Stimulated activated CD4-positive, alpha-beta T cell treated with anti-CD3 and anti-CD28 coated beads, Interleukin-2, amount 100 ng/mL, for 48 hours (primary cell): ENCODE results near the gene MRPL39.

Experiments
- DNase-seq, 2 donors: peaks; one replicate each; pipeline ENCODE4 v3.0.0-alpha.2; 2020

The MRPL39 gene

GRCh38 chr21:25566645-25567044 lies 40.6 kb downstream of the MRPL39 start:
- DNase-seq, result no peak

DNA sequence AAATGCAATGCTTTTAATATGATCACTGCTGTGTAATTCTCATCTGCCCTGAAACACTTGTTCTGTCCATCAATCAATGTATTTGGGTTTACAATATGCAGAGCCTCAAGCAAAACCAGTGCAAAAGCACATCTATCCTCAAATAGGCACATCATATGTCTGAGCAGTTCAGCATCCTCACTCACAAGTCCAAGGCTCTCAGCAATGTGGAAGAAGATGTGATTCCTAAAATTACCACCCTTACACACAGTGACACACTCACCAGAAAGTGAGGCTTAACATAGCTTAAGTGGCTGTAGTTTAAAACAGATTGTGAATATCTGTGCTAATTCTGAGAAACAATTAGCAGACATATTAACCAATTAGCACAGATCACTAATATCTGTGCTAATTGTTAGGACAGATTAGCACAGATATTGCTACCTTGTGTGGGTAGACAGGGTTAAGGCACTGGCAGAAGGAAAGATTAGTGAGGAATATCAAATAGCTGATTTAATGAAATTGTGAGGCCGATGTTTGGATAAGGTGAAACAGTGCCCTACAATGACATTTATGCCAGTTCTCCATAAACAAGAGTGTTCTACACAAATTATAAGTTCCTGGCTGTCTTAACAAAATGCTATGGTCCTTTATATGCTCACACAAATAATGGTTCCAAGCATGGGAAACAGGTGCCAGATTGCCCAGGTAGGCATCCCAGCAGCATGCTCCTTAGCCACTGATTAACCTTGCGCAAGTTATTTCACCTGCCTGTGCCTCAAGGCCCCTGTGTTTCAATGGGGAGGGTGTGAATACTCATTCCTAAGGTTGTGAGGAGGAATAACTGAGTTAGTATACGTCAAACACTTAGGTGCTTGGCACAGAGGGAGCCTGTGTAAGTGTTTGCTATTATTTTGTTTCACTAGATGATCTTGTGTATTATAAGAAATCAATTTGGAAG lies 41.7 kb downstream of the MRPL39 start:
- DNase-seq, result no peak

DNA sequence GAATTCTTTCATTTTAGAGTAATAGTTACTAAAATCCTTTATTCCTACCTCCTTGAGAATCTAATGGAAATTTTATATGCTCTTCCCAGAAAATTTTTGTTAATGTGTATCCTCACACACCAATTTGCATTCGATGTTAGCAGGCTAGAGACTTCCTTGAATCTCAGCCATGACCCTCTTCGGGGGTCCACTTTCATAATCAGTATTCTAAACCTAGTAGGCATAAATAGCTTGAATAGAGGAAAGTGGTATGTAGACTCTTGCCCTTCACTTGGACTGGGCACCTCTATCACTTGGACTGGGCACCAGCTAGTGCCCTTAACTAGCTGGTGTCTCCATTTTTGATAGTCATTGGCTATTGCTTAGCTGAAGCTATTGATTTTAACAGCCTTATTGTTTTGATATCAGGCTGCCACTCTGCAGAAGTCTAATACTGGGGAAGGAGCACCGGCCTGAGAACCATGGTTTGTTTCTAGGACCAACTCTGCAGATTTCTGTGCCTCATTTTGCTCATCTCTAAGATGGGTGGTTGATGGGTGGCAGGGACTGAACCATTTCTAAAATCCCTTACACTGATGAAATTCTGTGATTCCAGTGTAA lies 42.8 kb downstream of the MRPL39 start:
- no peak for DNase-seq

- no peak for DNase-seq
Measured at GRCh38 chr21:25563361-25564116, 43.7 kb downstream of the MRPL39 start.

DNA sequence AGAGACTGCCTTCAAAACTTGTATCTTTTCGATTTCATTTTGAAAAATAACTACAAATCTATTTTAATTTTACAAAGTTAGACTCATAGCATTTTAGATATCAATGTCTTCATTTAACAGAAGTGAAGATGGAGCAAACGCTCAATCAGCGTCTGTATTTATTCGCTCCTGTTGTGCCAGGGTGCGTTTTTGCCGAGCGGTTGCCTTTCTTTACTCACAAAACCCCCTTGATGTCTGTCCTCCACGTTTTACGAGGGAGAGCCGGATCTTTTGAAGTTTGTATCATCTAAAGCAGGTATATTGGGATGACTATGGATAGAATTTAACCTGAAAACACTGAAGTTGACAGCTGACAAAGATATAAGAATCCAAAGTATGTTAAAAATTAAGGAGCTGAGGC lies 44.6 kb downstream of the MRPL39 start:
- DNase-seq, result no peak

GRCh38 chr21:25561668-25562641 lies 45.3 kb downstream of the MRPL39 start:
- DNase-seq, result peak; percentile 79 to 84

GRCh38 chr21:25560891-25561290 lies 46.4 kb downstream of the MRPL39 start:
- no peak for DNase-seq

DNA sequence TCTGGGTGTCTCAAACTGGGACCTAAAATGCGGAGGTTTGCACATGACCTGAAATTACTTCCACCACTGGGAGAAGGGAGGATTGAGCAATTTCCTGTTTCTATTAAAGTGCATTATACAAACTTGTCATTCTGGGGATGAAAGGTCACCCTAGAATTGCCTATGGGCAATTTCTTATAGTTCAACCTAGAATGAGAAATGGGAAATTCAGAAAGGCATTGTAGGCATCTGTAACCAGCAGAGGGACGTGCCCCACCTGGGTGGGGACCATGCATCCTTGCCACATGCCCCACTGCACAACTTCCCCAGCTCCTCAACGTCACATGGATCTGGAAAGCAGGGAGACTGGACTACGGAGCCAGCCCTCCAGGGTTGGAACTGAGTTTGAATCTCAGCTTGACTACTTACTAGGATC lies 47.0 kb downstream of the MRPL39 start:
- no peak for DNase-seq

- DNase-seq, result no peak
Measured at GRCh38 chr21:25559746-25560145, 47.5 kb downstream of the MRPL39 start.

DNA sequence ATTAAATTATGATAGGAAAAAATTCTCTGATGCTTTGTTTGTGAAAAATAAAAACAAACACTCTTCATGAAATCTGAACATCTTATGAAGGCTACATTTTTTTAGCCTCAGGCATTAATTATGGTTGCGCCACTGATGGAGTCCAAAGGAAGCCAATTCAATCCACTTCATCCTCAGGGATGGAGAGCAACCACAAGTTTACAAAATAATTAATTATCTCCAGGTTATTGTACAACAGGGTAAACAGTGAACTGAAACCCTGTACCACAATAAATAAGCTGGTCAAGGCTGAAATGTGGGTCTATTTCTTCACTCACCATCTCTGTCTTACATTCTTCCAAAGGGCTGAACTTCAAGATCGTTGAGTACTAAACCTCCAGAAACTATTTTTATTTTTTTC lies 49.2 kb downstream of the MRPL39 start:
- no peak for DNase-seq

GRCh38 chr21:25557180-25557579 lies 50.1 kb downstream of the MRPL39 start:
- DNase-seq, result no peak

DNA sequence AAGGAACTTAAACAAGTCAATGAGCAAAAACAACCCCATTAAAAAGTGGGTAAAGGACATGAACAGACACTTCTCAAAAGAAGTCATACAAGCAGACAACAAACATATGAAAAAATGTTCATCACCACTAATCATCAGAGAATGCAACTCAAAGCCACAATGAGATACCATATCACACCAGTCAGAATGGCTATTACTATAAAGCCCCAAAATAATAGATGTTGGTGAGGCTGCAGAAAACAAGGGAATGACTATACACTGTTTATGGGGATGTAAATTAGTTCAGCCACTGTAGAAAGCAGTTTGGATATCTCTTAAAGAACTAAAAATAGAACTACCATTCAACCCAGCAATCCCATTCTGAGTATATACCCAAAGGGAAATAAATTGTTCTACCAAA lies 51.2 kb downstream of the MRPL39 start:
- no peak for DNase-seq

DNA sequence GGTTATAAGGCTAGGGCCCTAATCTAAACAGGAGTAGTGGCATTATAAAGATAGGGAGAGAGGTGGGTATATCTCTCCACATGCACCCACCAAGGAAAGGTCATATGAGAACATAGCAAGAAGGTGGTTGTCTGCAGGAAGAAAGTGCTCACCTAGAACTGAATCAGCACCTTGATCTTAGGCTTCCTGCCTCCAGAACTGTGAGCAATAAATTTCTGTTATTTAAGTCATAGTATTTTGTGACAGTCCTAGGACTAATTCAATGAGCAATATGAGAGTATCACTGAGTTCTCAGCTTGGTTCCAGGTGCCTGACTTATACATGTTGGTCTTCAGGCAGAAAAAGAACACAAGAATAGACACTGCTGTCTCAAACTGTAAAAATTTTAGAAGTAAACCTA lies 51.8 kb downstream of the MRPL39 start:
- DNase-seq, result no peak

DNA sequence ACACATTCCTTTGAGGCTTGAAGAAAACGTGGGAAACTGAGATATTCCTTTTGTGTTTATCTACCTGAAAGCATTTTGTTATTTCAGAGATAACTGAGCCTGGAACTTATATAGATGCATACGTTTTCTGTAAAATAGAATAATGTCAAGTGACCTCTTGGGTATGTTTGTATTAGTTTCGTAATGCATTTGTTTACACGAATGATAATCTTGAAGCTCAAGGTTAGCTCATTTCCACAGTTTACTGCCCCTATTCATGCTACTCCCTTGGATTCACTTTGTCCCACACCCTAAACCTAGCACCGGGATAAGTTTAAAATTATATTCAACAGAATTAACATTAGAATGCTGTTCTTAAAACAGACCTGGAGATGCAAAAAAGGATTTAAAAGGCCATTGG lies 54.4 kb downstream of the MRPL39 start:
- no peak for DNase-seq

DNA sequence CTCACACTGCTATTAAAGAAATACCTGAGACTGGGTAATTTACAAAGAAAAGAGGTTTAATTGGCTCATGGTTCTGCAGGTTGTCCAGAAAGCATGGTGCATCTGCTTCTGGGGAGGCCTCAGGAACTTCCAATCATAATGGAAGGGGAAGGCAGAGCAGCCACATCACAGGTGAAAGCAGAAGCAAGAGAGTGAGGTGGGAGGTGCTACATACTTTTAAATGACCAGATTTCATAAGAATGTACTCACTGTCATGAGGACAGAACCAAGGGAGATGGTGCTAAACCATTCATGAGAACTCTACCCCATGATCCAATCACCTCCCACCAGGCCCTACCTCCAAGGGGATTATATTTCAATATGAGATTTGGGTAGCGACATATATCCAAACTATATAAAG lies 55.7 kb downstream of the MRPL39 start:
- DNase-seq, result no peak

- DNase-seq, result no peak
Measured at GRCh38 chr21:25550352-25551120, 56.7 kb downstream of the MRPL39 start.

DNA sequence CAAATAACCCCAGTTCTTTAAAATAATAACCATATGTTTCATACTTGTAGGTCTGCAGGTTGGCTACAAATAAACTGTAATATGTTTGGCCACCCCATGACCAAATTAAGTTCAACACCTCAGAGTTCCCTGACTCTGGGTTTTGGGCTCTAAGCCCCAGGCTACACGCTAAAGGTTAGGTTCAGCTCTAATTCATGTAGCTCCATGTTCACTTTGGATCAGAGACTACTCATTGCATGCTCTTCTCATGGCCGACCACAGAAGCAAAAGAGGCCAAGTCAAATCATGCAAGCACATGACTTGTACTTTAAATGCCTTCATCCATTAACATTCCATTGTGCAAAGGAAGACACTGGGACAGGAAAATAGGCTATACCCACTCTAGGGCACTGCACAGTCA lies 66.2 kb downstream of the MRPL39 start:
- DNase-seq, result no peak

DNA sequence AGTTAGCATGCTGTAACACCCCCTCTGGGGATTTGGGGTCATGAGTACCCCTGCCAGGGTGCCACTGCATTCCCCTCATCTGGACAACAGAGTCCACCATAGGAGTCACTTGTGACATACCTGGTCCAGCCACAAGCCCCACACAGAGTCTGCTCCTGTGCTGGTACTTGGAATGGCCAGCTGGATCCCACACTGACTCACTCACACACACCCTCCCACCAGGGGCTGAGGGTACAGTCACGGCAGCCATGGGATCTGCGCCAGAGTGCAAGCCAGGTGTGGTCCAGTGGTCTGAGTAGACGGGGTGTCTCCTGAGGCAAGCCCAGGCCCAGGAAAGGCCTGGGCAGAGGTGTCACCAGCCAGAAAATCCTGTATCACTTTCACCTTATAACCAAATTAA lies 67.7 kb downstream of the MRPL39 start:
- DNase-seq, result no peak

DNA sequence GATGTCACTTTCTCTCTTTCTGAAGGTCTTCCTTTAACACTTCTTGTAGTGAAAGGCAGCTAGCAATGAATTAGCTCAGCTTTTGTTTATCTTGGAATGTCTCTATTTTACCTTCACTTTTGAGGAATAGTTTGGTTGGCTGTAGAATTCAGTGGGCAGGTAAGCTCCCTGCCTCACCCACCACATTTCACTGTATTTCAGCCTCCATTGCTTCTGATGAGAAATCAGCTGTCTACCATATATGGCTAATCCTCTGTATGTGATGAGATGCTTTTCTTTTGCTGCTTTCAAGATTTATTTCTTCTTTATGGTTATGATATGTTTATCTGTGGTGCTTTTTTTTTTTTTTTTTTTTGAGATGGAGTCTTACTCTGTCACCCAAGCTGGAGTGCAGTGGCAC lies 70.1 kb downstream of the MRPL39 start:
- no peak for DNase-seq

GRCh38 chr21:25536752-25537151 lies 70.5 kb downstream of the MRPL39 start:
- no peak for DNase-seq

DNA sequence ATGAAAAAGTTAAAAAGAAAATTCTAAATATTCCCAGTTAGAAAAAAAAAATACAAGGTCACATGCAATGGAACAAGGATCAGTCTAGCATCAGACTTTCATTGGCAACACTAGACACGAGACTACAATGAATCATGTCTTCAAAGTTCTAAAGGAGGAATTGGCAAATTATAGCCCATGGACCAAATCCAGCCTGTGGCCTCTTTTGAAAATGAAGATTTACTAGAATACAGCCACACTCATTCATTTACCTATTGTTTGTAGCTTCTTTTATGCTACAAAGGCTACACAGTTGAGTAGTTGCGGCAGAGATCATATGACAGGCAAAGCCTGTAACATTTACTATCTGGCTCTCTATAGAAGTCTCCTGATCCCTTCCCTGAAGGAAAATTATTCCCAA lies 71.4 kb downstream of the MRPL39 start:
- no peak for DNase-seq
